ENCODE results near the gene CHAF1A. TPM values are rescaled to one million over a fixed set of nuclear protein-coding genes. Genes with fewer than 3 reads are reported as not detected.

Gene CHAF1A
- total and polyA plus RNA-seq, 2 of the 4 experiments (the other 2 are of a cell fraction), result 12.4 to 22.9 TPM

DNA sequence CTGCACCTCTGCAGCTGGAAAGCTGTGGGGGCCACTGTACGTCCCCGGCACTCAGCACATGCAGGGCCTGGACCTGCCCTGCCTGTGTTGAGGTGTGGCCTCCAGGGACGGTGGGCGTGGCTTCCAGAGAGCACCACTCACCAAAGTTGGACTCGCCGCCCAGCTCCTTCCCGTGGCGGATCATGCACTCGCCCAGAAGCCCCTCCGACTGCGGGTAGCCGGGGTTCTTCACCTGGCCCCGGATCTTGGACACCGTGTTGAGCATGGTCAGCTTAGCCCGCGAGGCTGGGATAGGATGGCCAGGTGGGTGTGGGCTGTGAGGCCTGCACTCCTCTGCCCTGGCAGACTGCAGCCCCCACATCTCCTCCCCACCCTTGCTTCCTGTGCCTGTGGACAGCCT lies 37.1 kb upstream of the CHAF1A start:
- Histone ChIP-seq H3K23ac (ENCODE audit: low read depth, low read length) (no peak overlapping the region), H2AK9ac (replicated peaks; ENCODE audit: low read depth, low read length, poor library complexity) (no peak overlapping the region), H3K9ac (ENCODE audit: low read depth, low read length) (no peak overlapping the region), H2AFZ (replicated peaks; ENCODE audit: low read length, poor library complexity) (no peak overlapping the region), H3K14ac (replicated peaks; ENCODE audit: low read depth, low read length) (no peak overlapping the region), H4K20me1 (ENCODE audit: insufficient read depth, low read length) (peaks cover 33% of the 10 kb centered on the region), H3K9me1 (ENCODE audit: insufficient read depth, low read length) (peaks cover 12% of the 10 kb centered on the region), H3K4ac (ENCODE audit: low read depth, low read length) (no peak overlapping the region), H3K56ac (ENCODE audit: extremely low read depth, insufficient read depth, low read length) (no peak overlapping the region), H4K5ac (ENCODE audit: low read depth, low read length) (no peak overlapping the region), H2BK20ac (ENCODE audit: low read depth, low read length) (no peak overlapping the region), H3K4me3 (ENCODE audit: insufficient read depth, low read depth, low read length) (no peak overlapping the region), H2BK5ac (ENCODE audit: low read depth, low read length, poor library complexity, severe bottlenecking) (no peak overlapping the region), H3K4me2 (ENCODE audit: low read depth, low read length) (no peak overlapping the region), H3K27ac (ENCODE audit: insufficient read depth, low read length) (no peak overlapping the region), H2AK5ac (ENCODE audit: low read depth, low read length) (no peak overlapping the region), H2BK120ac (ENCODE audit: low read depth, low read length) (no peak overlapping the region), H3K79me1 (ENCODE audit: low read depth in 1 of 2, low read length in 2 of 2) (peaks cover 8 to 66% of the 10 kb centered on the region in 2 experiments), H2BK15ac (ENCODE audit: low read depth, low read length) (no peak overlapping the region), H3K18ac (ENCODE audit: low read depth, low read length) (no peak overlapping the region), H3K36me3 (ENCODE audit: control insufficient read depth, insufficient read depth, low read length) (peaks cover 54% of the 10 kb centered on the region), H4K8ac (ENCODE audit: low read depth in 2 of 2, low read length in 2 of 2) (no peak overlapping the region), H3K27me3 (ENCODE audit: control insufficient read depth, insufficient read depth, low read length) (no peaks in the 10 kb centered on the region), H3K9me3 (ENCODE audit: control insufficient read depth, insufficient read depth, low read length) (no peaks in the 10 kb centered on the region), H3K4me1 (ENCODE audit: control insufficient read depth, insufficient read depth, low read length) (peaks cover 23% of the 10 kb centered on the region), H4K91ac (ENCODE audit: insufficient read depth, low read depth, low read length) (no peak overlapping the region)
- in situ Hi-C loops (cut with MboI; ENCODE audit: low sequenced_read_pairs) (no loop called here), intact Hi-C loops (cut with micrococcal nuclease) (no loop called here), dilution Hi-C loops (cut with HindIII; ENCODE audit: low sequenced_read_pairs, unreplicated experiment) (no loop called here)
- CTCF ChIA-PET, result no interaction called here
- TF ChIP-seq RAD21 (IDR thresholded peaks at IDR 0.05; ENCODE audit: low read length) (no peak), MAZ (IDR thresholded peaks at IDR 0.05; ENCODE audit: borderline replicate concordance, low read depth, low read length) (no peak), BHLHE40 (IDR thresholded peaks at IDR 0.05; ENCODE audit: low read depth, low read length) (no peak), POLR2A (IDR thresholded peaks at IDR 0.05; ENCODE audit: low read depth, low read length) (no peak), CHD1 (IDR thresholded peaks at IDR 0.05; ENCODE audit: low read depth, low read length) (no peak), FOS (IDR thresholded peaks at IDR 0.05; ENCODE audit: low read depth, low read length) (no peak), CEBPB (IDR thresholded peaks at IDR 0.05; ENCODE audit: low read depth, low read length) (no peak), NFE2L2 (IDR thresholded peaks at IDR 0.05; ENCODE audit: low read depth, low read length) (no peak), MAFK (IDR thresholded peaks at IDR 0.05; ENCODE audit: low read depth, low read length) (no peak), RCOR1 (IDR thresholded peaks at IDR 0.05; ENCODE audit: insufficient replicate concordance, low read length) (no peak), SMC3 (IDR thresholded peaks at IDR 0.05; ENCODE audit: low read depth, low read length) (no peak)
- TF ChIP-seq, protein P1, sequence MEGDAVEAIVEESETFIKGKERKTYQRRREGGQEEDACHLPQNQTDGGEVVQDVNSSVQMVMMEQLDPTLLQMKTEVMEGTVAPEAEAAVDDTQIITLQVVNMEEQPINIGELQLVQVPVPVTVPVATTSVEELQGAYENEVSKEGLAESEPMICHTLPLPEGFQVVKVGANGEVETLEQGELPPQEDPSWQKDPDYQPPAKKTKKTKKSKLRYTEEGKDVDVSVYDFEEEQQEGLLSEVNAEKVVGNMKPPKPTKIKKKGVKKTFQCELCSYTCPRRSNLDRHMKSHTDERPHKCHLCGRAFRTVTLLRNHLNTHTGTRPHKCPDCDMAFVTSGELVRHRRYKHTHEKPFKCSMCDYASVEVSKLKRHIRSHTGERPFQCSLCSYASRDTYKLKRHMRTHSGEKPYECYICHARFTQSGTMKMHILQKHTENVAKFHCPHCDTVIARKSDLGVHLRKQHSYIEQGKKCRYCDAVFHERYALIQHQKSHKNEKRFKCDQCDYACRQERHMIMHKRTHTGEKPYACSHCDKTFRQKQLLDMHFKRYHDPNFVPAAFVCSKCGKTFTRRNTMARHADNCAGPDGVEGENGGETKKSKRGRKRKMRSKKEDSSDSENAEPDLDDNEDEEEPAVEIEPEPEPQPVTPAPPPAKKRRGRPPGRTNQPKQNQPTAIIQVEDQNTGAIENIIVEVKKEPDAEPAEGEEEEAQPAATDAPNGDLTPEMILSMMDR (conservative IDR thresholded peaks at IDR 0.05; ENCODE audit: low read depth, low read length), result no peak
- TF ChIP-seq, protein P2, sequence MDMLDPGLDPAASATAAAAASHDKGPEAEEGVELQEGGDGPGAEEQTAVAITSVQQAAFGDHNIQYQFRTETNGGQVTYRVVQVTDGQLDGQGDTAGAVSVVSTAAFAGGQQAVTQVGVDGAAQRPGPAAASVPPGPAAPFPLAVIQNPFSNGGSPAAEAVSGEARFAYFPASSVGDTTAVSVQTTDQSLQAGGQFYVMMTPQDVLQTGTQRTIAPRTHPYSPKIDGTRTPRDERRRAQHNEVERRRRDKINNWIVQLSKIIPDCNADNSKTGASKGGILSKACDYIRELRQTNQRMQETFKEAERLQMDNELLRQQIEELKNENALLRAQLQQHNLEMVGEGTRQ (IDR thresholded peaks at IDR 0.05; ENCODE audit: low read depth, low read length), result no peak
- TF ChIP-seq, protein P3, sequence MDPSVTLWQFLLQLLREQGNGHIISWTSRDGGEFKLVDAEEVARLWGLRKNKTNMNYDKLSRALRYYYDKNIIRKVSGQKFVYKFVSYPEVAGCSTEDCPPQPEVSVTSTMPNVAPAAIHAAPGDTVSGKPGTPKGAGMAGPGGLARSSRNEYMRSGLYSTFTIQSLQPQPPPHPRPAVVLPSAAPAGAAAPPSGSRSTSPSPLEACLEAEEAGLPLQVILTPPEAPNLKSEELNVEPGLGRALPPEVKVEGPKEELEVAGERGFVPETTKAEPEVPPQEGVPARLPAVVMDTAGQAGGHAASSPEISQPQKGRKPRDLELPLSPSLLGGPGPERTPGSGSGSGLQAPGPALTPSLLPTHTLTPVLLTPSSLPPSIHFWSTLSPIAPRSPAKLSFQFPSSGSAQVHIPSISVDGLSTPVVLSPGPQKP (IDR thresholded peaks at IDR 0.05; ENCODE audit: borderline replicate concordance, low read depth, low read length), result no peak
- no TSS peak for BruUV-seq (replicated peaks)
- DNase-seq (no peak), ATAC-seq (ENCODE audit: low read depth) (no peak)
- POLR2A ChIA-PET (ENCODE audit: unreplicated experiment), result no interaction called here
- 98% methylated on average over 6 of the region's 16 CpGs; no CpG with 5 or more reads in 1 of the 2 experiments for WGBS, 2 experiments (ENCODE audit: extremely low coverage in 2 of 2, insufficient read length in 1 of 2)
